Measurements from ENCODE around the gene GPR161.

GRCh38 chr1:168146160-168146539, 9.4 kb upstream of the GPR161 start:
- TF ChIP-seq POLR2A (IDR thresholded peaks at IDR 0.05; ENCODE audit: low read length) (no peak), GATA1 (IDR thresholded peaks at IDR 0.05; ENCODE audit: low read depth, low read length) (no peak)
